GM23248 (cell line): ENCODE measurements around the gene INHBB. TPM values are rescaled to one million over a fixed set of nuclear protein-coding genes. Genes with fewer than 3 reads are reported as not detected.

ENCODE experiments used
- DNase-seq: peaks from one replicate; pipeline ENCODE4 v3.0.0-alpha.2; 2015
- H2AFZ ChIP-seq: fragments of 200-600 bp; sonication (generic); 2 replicates; pipeline ENCODE4 v1.6.1; 2016; ENCODE audit warnings: antibody characterized with exemption
- H3F3A ChIP-seq: fragments of 200-600 bp; sonication (generic); 2 replicates; pipeline ENCODE4 v1.6.1; 2016; ENCODE audit warnings: mild to moderate bottlenecking, antibody characterized with exemption, mixed run types; ENCODE audit not compliant: insufficient read depth
- H3K27ac ChIP-seq: fragments of 200-600 bp; sonication (generic); 2 replicates; pipeline ENCODE4 v1.5.1; 2016; ENCODE audit warnings: mild to moderate bottlenecking
- H3K27me3 ChIP-seq: fragments of 200-600 bp; sonication (generic); replicated peaks from 2 replicates; pipeline ENCODE4 v1.6.1; 2016; ENCODE audit warnings: mild to moderate bottlenecking; ENCODE audit not compliant: insufficient read depth
- H3K36me3 ChIP-seq: fragments of 200-600 bp; sonication (generic); 2 replicates; pipeline ENCODE4 v1.6.1; 2016; ENCODE audit warnings: low read depth, mild to moderate bottlenecking
- H3K4me1 ChIP-seq: fragments of 200-600 bp; sonication (generic); 2 replicates; pipeline ENCODE4 v1.6.1; 2016; ENCODE audit warnings: mild to moderate bottlenecking; ENCODE audit not compliant: insufficient read depth
- H3K4me2 ChIP-seq: fragments of 200-600 bp; sonication (generic); one replicate; pipeline ENCODE4 v1.6.1; 2016; ENCODE audit warnings: mild to moderate bottlenecking; ENCODE audit not compliant: unreplicated experiment
- H3K4me3 ChIP-seq: fragments of 200-600 bp; sonication (generic); 2 replicates; pipeline ENCODE4 v1.5.1; 2016; ENCODE audit warnings: mild to moderate bottlenecking
- H3K79me2 ChIP-seq: fragments of 200-600 bp; sonication (generic); 2 replicates; pipeline ENCODE4 v1.6.1; 2016; ENCODE audit warnings: mild to moderate bottlenecking; ENCODE audit not compliant: insufficient read depth
- H3K9ac ChIP-seq: fragments of 200-600 bp; sonication (generic); 2 replicates; pipeline ENCODE4 v1.6.1; 2016; ENCODE audit warnings: mild to moderate bottlenecking
- H3K9me2 ChIP-seq: fragments of 200-600 bp; sonication (generic); 2 replicates; pipeline ENCODE4 v1.6.1; 2016; ENCODE audit warnings: mixed run types, mild to moderate bottlenecking, moderate library complexity; ENCODE audit not compliant: insufficient read depth
- H3K9me3 ChIP-seq: fragments of 200-600 bp; sonication (generic); one replicate; pipeline ENCODE4 v1.6.1; 2017; ENCODE audit warnings: low read depth
- H4K20me1 ChIP-seq: fragments of 200-600 bp; sonication (generic); 2 replicates; pipeline ENCODE4 v1.6.0; 2016; ENCODE audit not compliant: insufficient read depth
- EZH2 ChIP-seq: fragments of 200-600 bp; sonication (generic); IDR thresholded peaks from 2 replicates; pipeline ENCODE4 v1.6.1; 2018; ENCODE audit warnings: antibody characterized with exemption, mild to moderate bottlenecking; ENCODE audit not compliant: insufficient read depth, poor library complexity, severe bottlenecking
- EZH2phosphoT487 ChIP-seq: fragments of 200-600 bp; sonication (generic); IDR thresholded peaks from 2 replicates; pipeline ENCODE4 v1.6.1; 2018; ENCODE audit warnings: antibody characterized with exemption, moderate library complexity, mild to moderate bottlenecking, low read depth; ENCODE audit not compliant: insufficient read depth
- WGBS, 2 experiments: methylation state at CpG; one replicate each; pipeline ENCODE4 v1.1.6; 2015 to 2017; ENCODE audit warnings: low lambda C conversion rate in 2 of 2, low coverage in 1 of 2; ENCODE audit errors: missing lambda C conversion rate in 2 of 2; 5-methylcytosine and 5-hydroxymethylcytosine counted together
- in situ Hi-C: fragments of 300-500 bp; cut with MboI; formaldehyde crosslinking; loops from 2 replicates; pipeline ENCODE4 v1.15.0; 2020
- polyA plus RNA-seq: library from polyadenylated mRNA; unstranded; fragments of >200 nt; fragmentation: Nextera tagmentation; extraction: Ambion mirVana; gene quantifications from 2 replicates; pipeline ENCODE4 v1.2.1, GENCODE V29; 2016
- total RNA-seq: library from RNA; depleted of rRNA; stranded (reverse); fragments of >200 nt; shearing (Covaris generic); gene quantifications from 2 replicates; pipeline ENCODE4 v1.2.3, GENCODE V29; 2014

Gene INHBB
- total and polyA plus RNA-seq, 2 experiments from 2014 or later, result 0.49 to 5.6 TPM

DNA sequence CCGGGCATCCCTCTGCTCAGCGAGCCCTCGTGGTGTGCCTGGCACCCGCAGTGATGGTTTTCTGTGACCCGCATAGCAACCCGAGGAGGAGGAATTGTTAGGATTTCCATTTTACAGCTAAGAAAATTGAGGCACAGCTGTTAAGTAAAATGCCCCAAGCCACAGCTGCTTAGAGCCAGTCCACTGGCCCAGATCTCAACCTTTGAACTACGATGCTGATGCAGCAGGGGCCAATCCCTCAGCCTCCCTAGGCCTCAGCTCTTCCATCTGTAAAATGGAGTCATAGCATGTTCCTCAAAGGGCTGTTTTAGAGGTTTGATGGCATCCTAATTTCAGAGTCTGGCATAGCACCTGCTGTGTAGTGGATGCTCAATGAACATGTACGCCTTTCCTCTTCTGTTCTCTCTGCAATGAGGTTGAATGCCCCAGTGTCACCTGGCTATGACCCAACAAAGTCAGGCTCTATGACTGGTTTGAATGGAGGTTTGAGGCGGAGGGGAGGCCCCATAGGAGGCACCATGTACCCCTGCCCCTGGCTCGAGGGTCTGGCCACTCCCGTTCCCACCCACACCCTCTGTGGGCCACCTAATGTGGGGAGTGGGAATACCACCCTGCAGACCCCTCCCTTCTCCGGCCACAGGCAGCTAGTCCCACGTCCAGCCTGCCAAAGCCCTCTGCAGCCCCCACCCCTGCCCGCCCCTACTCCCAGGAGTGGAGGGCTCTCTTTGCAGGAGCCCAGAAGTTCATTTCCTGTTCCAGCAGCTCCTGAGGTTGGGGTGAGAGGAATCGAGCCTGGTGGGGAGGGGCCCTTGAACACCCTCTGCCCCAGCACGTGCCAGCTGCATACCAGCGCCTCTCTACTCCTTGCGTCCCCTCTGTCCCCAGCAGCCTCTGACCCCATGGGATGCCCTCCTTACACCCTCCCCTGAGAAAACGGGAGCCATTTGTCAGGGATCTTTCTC, 31.0 kb downstream of the INHBB start:
- H3K9me2 ChIP-seq, result no peaks in the 10 kb centered on the region
- 53 to 60% methylated on average over 15 to 19 of the region's 19 CpGs for WGBS, 2 experiments
- in situ Hi-C loops, result no loop called here
- no peaks in the 10 kb centered on the region for H3K4me1 ChIP-seq
- H3K9me3 ChIP-seq, result no peaks in the 10 kb centered on the region
- TF ChIP-seq EZH2phosphoT487 (no peak), EZH2 (no peak)
- peaks cover 4% of the 10 kb centered on the region; the same call in 1 of the 2 replicates for H3K27me3 ChIP-seq
- H3K27ac ChIP-seq, result no peak overlapping the region
- H3K9ac ChIP-seq, result no peak overlapping the region
- no peaks in the 10 kb centered on the region for H3K36me3 ChIP-seq
- no peak overlapping the region for H3K4me2 ChIP-seq
- H3K79me2 ChIP-seq, result no peaks in the 10 kb centered on the region
- H2AFZ ChIP-seq, result no peak overlapping the region
- no peak for DNase-seq
- no peaks in the 10 kb centered on the region for H4K20me1 ChIP-seq
- no peaks in the 10 kb centered on the region for H3F3A ChIP-seq
- no peak overlapping the region for H3K4me3 ChIP-seq

GRCh38 chr2:120378605-120379004, 32.7 kb downstream of the INHBB start:
- Histone ChIP-seq H3K4me1 (no peaks in the 10 kb centered on the region), H3K79me2 (no peaks in the 10 kb centered on the region), H3K9ac (no peak overlapping the region), H3K9me3 (no peaks in the 10 kb centered on the region), H3K27me3 (peaks cover 4% of the 10 kb centered on the region; the same call in 1 of the 2 replicates), H3K27ac (no peak overlapping the region), H3K4me2 (no peak overlapping the region), H4K20me1 (no peaks in the 10 kb centered on the region), H3K36me3 (no peaks in the 10 kb centered on the region), H3K9me2 (no peaks in the 10 kb centered on the region), H2AFZ (no peak overlapping the region), H3F3A (no peaks in the 10 kb centered on the region), H3K4me3 (no peak overlapping the region)
- TF ChIP-seq EZH2phosphoT487 (no peak), EZH2 (no peak)
- no peak for DNase-seq
- in situ Hi-C loops, result no loop called here
- 21 to 35% methylated on average over 3 of the region's 3 CpGs for WGBS, 2 experiments

DNA sequence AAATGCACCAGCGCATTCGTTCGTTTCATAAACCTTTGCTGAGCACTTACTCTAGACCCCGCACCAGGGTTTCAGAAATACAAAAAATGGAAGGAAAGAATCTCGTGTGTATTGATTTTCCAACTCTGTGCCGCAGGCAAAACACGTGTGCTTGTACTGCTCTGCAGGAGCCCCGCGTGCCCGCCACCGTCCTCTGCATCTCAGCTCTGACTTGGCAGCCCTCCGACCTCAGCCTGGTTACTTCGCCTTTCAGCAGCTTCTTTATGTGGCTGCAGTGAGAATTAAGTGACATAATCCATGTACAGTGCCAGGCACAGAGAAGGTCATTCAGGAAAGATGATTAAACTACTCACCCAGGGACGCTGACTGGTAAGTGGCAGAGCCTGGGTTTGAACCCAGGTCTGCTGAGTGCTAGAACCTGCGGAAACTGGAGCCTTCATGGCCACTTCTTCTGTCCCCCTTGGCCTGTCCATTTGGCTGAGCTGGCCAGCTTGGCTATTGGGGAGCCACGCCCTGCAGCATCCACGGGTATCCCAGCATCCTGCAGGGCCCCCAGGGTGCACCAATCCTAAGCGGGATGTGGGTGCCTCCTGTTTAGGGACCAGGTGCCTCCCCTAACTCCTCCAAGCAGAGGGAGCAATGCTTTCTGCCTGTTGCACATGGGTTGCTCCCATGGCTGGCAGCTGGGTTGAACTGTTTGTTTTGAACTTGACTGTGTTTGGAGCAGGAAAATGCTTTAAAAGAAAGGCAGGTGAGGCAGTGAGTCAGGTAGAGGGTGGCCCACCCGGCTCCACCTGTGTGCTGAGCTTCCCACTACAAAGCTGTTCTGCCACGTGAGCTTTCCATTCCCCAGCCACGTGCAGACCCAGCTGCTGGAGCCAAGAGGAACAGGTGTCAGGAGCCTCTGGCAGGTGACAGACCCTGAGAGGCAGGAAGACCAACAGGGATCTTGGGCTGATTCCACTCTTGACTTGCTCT, 34.3 kb downstream of the INHBB start:
- Histone ChIP-seq H3K4me3 (no peak overlapping the region), H3K79me2 (no peaks in the 10 kb centered on the region), H3K27me3 (peaks cover 4% of the 10 kb centered on the region; the same call in 1 of the 2 replicates), H2AFZ (no peak overlapping the region), H4K20me1 (no peaks in the 10 kb centered on the region), H3K4me2 (no peak overlapping the region), H3K9me2 (no peaks in the 10 kb centered on the region), H3K9me3 (no peaks in the 10 kb centered on the region), H3K9ac (no peak overlapping the region), H3K27ac (no peak overlapping the region), H3K36me3 (no peaks in the 10 kb centered on the region), H3K4me1 (no peaks in the 10 kb centered on the region), H3F3A (no peaks in the 10 kb centered on the region)
- 62 to 68% methylated on average over 21 of the region's 21 CpGs for WGBS, 2 experiments
- in situ Hi-C loops, result no loop called here
- TF ChIP-seq EZH2phosphoT487 (no peak), EZH2 (no peak)
- DNase-seq, result no peak

DNA sequence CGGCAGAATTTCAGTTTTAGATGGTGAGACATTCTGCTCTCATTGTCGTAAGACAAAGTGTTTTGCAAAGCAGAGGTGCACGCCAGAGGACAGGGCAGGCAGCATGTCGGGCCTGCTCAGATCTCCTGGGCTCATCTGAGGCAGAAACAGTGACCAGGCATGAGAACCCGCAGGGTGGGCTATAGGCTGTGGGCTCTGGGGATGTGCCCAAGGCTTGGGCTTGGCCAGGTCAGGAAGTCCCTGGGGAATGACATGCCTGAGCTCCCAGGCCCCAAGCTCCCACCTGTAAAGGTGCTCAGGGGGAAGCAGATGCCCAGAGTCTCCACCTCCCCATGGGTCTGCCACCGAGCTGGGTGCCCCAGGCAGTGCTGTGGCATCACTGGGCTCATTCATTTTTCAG, 35.3 kb downstream of the INHBB start:
- Histone ChIP-seq H3F3A (no peaks in the 10 kb centered on the region), H3K4me2 (no peak overlapping the region)
- WGBS, 2 experiments, result 69 to 72% methylated on average over 6 of the region's 6 CpGs

More for the DNA sequence above, 35.3 kb downstream of the INHBB start:
- no peaks in the 10 kb centered on the region for H3K9me2 ChIP-seq
- TF ChIP-seq EZH2, result no peak
- TF ChIP-seq EZH2phosphoT487, result no peak
- H2AFZ ChIP-seq, result no peak overlapping the region
- no peak overlapping the region for H3K4me3 ChIP-seq
- no peaks in the 10 kb centered on the region for H4K20me1 ChIP-seq
- in situ Hi-C loops, result no loop called here
- H3K36me3 ChIP-seq, result no peaks in the 10 kb centered on the region
- peaks cover 9% of the 10 kb centered on the region for H3K27me3 ChIP-seq
- no peak overlapping the region for H3K9ac ChIP-seq
- no peak overlapping the region for H3K27ac ChIP-seq
- DNase-seq, result no peak
- H3K9me3 ChIP-seq, result no peaks in the 10 kb centered on the region
- H3K79me2 ChIP-seq, result no peaks in the 10 kb centered on the region
- no peaks in the 10 kb centered on the region for H3K4me1 ChIP-seq
